GDM1 (cell line): ENCODE data around the gene SEMA3G.

Source experiments
- DNase-seq: peaks from one replicate; lab custom pipeline; 2025; lab: John Stamatoyannopoulos, UW

SEMA3G gene

GRCh38 chr3:52415800-52416199 lies 29.1 kb downstream of the SEMA3G start:
- DNase-seq = no peak

GRCh38 chr3:52408466-52408865 lies 36.4 kb downstream of the SEMA3G start:
- no peak for DNase-seq

GRCh38 chr3:52407779-52408178 lies 37.1 kb downstream of the SEMA3G start:
- no peak for DNase-seq

GRCh38 chr3:52406791-52407510 lies 38.0 kb downstream of the SEMA3G start:
- no peak for DNase-seq

- no peak for DNase-seq
Measured at GRCh38 chr3:52406231-52406661, 38.7 kb downstream of the SEMA3G start.

GRCh38 chr3:52405601-52406110 lies 39.2 kb downstream of the SEMA3G start:
- DNase-seq = no peak

GRCh38 chr3:52405066-52405465 lies 39.8 kb downstream of the SEMA3G start:
- DNase-seq = no peak

- DNase-seq = no peak
Measured at GRCh38 chr3:52404391-52404790, 40.5 kb downstream of the SEMA3G start.

- DNase-seq = no peak
Measured at GRCh38 chr3:52403955-52404354, 40.9 kb downstream of the SEMA3G start.

- no peak for DNase-seq
Measured at GRCh38 chr3:52403271-52403841, 41.5 kb downstream of the SEMA3G start.

GRCh38 chr3:52402706-52403270 lies 42.1 kb downstream of the SEMA3G start:
- DNase-seq = no peak

- no peak for DNase-seq
Measured at GRCh38 chr3:52402101-52402521, 42.8 kb downstream of the SEMA3G start.

GRCh38 chr3:52401551-52401950 lies 43.4 kb downstream of the SEMA3G start:
- no peak for DNase-seq

GRCh38 chr3:52401021-52401420 lies 43.9 kb downstream of the SEMA3G start:
- DNase-seq = no peak

- DNase-seq = no peak
Measured at GRCh38 chr3:52400275-52400793, 44.6 kb downstream of the SEMA3G start.

- no peak for DNase-seq
Measured at GRCh38 chr3:52399593-52399992, 45.3 kb downstream of the SEMA3G start.

GRCh38 chr3:52399131-52399530 lies 45.8 kb downstream of the SEMA3G start:
- DNase-seq = no peak

- no peak for DNase-seq
Measured at GRCh38 chr3:52398670-52399081, 46.2 kb downstream of the SEMA3G start.

- no peak for DNase-seq
Measured at GRCh38 chr3:52397676-52398399, 47.1 kb downstream of the SEMA3G start.

- DNase-seq = no peak
Measured at GRCh38 chr3:52396907-52397591, 47.9 kb downstream of the SEMA3G start.

GRCh38 chr3:52396011-52396906 lies 48.6 kb downstream of the SEMA3G start:
- DNase-seq = no peak
